HG03039 (cell line): ENCODE data around the gene LIAS.

ENCODE experiments used
- ATAC-seq: cut with Tn5 transposase; IDR thresholded peaks from one replicate; pipeline ENCODE4 v1.9.1; 2021; ENCODE audit warnings: mild to moderate bottlenecking, moderate library complexity; ENCODE audit not compliant: unreplicated experiment

The LIAS gene

GRCh38 chr4:39528061-39528465 is 69.2 kb downstream of the LIAS start:
- ATAC-seq: no peak
